C4-2B (cell line): ENCODE data around the gene GNG11.

Experiments used
- H3K27ac ChIP-seq: fragments of 450-650 bp; 2 replicates; pipeline ENCODE4 v1.5.1; 2017
- CTCF ChIP-seq: fragments of 450-650 bp; conservative IDR thresholded peaks from 2 replicates; pipeline ENCODE4 v1.5.1; 2017; ENCODE audit warnings: mild to moderate bottlenecking
- ZFX ChIP-seq: fragments of 450-650 bp; IDR thresholded peaks from 2 replicates; pipeline ENCODE4 v1.6.1; 2017

Gene GNG11

DNA sequence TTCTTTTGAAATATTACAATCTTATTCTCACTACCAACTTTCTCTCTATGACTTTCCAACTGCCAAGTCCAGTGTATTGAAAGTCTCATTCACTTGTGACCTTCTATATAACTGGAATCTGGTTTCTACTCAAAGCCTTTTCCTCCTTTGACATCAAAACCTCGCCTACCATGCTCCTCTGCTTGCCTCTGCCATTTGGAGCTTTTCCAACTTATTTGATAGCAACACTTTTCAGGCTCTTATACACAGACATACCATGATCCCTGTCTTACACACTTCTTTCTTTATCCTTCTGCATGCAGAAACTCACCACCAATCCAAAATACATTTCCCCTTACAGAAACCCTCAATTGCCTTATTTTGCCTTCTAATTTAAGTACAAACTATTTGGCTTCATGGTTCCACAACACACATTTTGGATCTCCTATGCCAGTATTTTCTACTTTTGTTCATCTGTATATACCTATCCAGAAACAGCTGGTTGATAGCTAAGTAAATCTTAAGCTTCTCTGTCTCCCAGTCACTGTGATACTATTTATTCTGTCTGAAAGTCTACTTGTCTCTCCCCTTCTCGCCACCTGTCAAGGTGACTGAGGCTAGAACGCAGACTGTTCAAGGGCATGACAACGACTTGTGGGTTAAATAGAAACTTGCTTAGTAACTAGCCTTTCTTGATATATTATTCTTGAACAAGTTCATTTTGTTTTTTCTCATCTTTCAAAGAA lies 22.4 kb downstream of the GNG11 start:
- H3K27ac ChIP-seq, result no peak overlapping the region
- TF ChIP-seq CTCF (no peak), ZFX (no peak)

GRCh38 chr7:93944673-93945072 lies 23.1 kb downstream of the GNG11 start:
- H3K27ac ChIP-seq, result no peak overlapping the region
- no peak for TF ChIP-seq CTCF
- TF ChIP-seq ZFX, result no peak

GRCh38 chr7:93945083-93945482 lies 23.5 kb downstream of the GNG11 start:
- TF ChIP-seq ZFX, result no peak
- no peak for TF ChIP-seq CTCF
- no peak overlapping the region for H3K27ac ChIP-seq

- TF ChIP-seq ZFX, result no peak
- TF ChIP-seq CTCF, result no peak
- no peak overlapping the region for H3K27ac ChIP-seq
Observed at GRCh38 chr7:93945756-93946535, 24.4 kb downstream of the GNG11 start.

DNA sequence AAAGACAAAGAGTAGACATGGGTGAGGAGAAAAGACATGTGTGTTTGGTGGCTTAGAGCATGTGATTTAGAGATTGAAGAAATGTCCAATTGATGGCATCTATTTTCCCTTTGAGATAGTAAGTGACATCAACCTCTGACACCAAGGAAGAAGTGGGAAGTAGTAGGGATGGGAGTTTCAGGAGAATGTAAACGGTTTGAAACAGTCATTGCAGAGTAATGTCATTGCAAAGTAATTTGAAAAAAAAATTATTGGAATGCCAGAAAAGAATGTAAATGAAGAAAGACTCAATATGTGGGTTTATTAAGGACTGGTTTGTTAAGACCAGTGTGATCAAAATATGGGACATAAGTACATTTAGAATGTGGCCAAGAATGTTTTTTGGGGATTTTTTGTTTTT lies 26.6 kb downstream of the GNG11 start:
- no peak overlapping the region for H3K27ac ChIP-seq
- no peak for TF ChIP-seq ZFX
- no peak for TF ChIP-seq CTCF

GRCh38 chr7:93948873-93949272 lies 27.3 kb downstream of the GNG11 start:
- TF ChIP-seq CTCF (no peak), ZFX (no peak)
- no peak overlapping the region for H3K27ac ChIP-seq

DNA sequence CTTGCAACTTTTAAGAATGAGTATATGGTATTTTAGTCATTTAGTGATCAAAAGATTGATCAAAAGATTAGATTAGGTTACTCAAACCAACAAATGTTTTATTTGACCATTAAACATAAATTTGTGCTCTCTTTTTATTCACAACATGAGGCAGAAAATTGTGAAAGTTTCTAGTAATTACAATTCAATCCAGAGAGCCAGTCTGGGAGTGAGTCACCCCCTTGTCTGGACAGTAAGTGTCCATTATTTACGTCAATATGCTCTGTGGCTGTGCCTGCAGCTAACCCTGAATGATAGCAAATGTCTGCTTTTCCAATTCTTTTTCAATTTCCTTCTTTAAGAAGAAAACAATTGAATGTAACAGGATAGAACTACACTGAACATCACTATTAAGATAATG lies 27.9 kb downstream of the GNG11 start:
- TF ChIP-seq ZFX, result no peak
- no peak for TF ChIP-seq CTCF
- H3K27ac ChIP-seq, result no peak overlapping the region
